ENCODE data around the gene ITSN1. TPM values are rescaled to one million over a fixed set of nuclear protein-coding genes. Genes with fewer than 3 reads are reported as not detected.
"Not testable (repeated sequence)": the region's sequence is repeated elsewhere in the genome, so short reads cannot be mapped to it uniquely, and the experiment has no call there.

The ITSN1 gene
- total RNA-seq, 4 donors from 2014 or later = 29.6 to 42.2 (median 41.1) TPM

- intact Hi-C loops (cut with DNase I) = no loop called here
- no peak for DNase-seq
- peaks cover 0 to 5% of the 10 kb centered on the region in 2 donors for H3K4me1 ChIP-seq
- H3K4me3 ChIP-seq (replicated peaks in 1 of 3) = no peak overlapping the region
- H3K36me3 ChIP-seq = no peaks in the 10 kb centered on the region
- H3K27ac ChIP-seq = no peak overlapping the region
- no peaks in the 10 kb centered on the region for H3K27me3 ChIP-seq
- TF ChIP-seq CTCF (IDR thresholded peaks at IDR 0.05) = no peak
- H3K9me3 ChIP-seq = no peaks in the 10 kb centered on the region
- WGBS, 2 donors = 93 to 97% methylated on average over 2 of the region's 2 CpGs
These were observed 78.8 kb downstream of the ITSN1 start for GRCh38 chr21:33721081-33721480.

GRCh38 chr21:33729139-33729538 lies 86.8 kb downstream of the ITSN1 start:
- intact Hi-C loops (cut with DNase I); H3K27ac ChIP-seq; H3K27me3 ChIP-seq; H3K36me3 ChIP-seq; DNase-seq; H3K9me3 ChIP-seq; H3K4me1 ChIP-seq; H3K4me3 ChIP-seq (replicated peaks in 1 of 3): not testable (repeated sequence)
- 96 to 97% methylated on average over 3 of the region's 3 CpGs for WGBS, 2 donors

- no peaks in the 10 kb centered on the region for H3K4me1 ChIP-seq
- intact Hi-C loops (cut with DNase I) = no loop called here
- H3K9me3 ChIP-seq = no peaks in the 10 kb centered on the region
- no peak overlapping the region for H3K27ac ChIP-seq
- H3K27me3 ChIP-seq = no peaks in the 10 kb centered on the region
- H3K36me3 ChIP-seq = no peaks in the 10 kb centered on the region
- 66 to 68% methylated on average over 2 of the region's 2 CpGs for WGBS, 2 donors
- TF ChIP-seq POLR2A (IDR thresholded peaks at IDR 0.05) (no peak), CTCF (IDR thresholded peaks at IDR 0.05) (no peak)
- DNase-seq = no peak
- H3K4me3 ChIP-seq (replicated peaks in 1 of 3) = no peak overlapping the region
These were observed 87.3 kb downstream of the ITSN1 start for GRCh38 chr21:33729641-33730040.

GRCh38 chr21:33731447-33731846 lies 89.1 kb downstream of the ITSN1 start:
- 94 to 97% methylated on average over 3 of the region's 3 CpGs for WGBS, 2 donors
- Histone ChIP-seq H3K27me3 (no peaks in the 10 kb centered on the region), H3K4me1 (no peaks in the 10 kb centered on the region), H3K4me3 (replicated peaks in 1 of 3) (no peak overlapping the region), H3K9me3 (no peaks in the 10 kb centered on the region), H3K27ac (no peak overlapping the region), H3K36me3 (no peaks in the 10 kb centered on the region)
- TF ChIP-seq POLR2A (IDR thresholded peaks at IDR 0.05) = no peak
- no peak for TF ChIP-seq CTCF (IDR thresholded peaks at IDR 0.05)
- intact Hi-C loops (cut with DNase I) = no loop called here
- DNase-seq = no peak

- Histone ChIP-seq H3K9me3 (no peaks in the 10 kb centered on the region), H3K27me3 (no peaks in the 10 kb centered on the region), H3K4me1 (peaks cover 0 to 4% of the 10 kb centered on the region in 2 donors), H3K4me3 (replicated peaks in 1 of 3) (no peak overlapping the region), H3K27ac (no peak overlapping the region), H3K36me3 (no peaks in the 10 kb centered on the region)
- DNase-seq = no peak
- TF ChIP-seq POLR2A (IDR thresholded peaks at IDR 0.05) (no peak), CTCF (IDR thresholded peaks at IDR 0.05) (no peak)
- intact Hi-C loops (cut with DNase I) = no loop called here
- WGBS, 2 donors = 89 to 91% methylated on average over 3 of the region's 3 CpGs
These were observed 89.7 kb downstream of the ITSN1 start for GRCh38 chr21:33732038-33732437.

- intact Hi-C loops (cut with DNase I) = no loop called here
- WGBS, 2 donors = 81 to 85% methylated on average over 2 of the region's 2 CpGs
- DNase-seq = no peak
- Histone ChIP-seq H3K36me3 (no peaks in the 10 kb centered on the region), H3K4me1 (peaks cover 0 to 4% of the 10 kb centered on the region in 2 donors), H3K9me3 (no peaks in the 10 kb centered on the region), H3K27ac (no peak overlapping the region), H3K4me3 (replicated peaks in 1 of 3) (no peak overlapping the region), H3K27me3 (no peaks in the 10 kb centered on the region)
- TF ChIP-seq POLR2A (IDR thresholded peaks at IDR 0.05) (no peak), CTCF (IDR thresholded peaks at IDR 0.05) (no peak)
These were observed 91.3 kb downstream of the ITSN1 start for GRCh38 chr21:33733601-33734000.

Measured in thyroid gland (tissue), 4 donors.